HG02642 (cell line): ENCODE results near the gene HRG.
"Not testable (repeated sequence)": the region's sequence is repeated elsewhere in the genome, so short reads cannot be mapped to it uniquely, and the experiment has no call there.

Source experiments
- ATAC-seq: cut with Tn5 transposase; IDR thresholded peaks from one replicate; pipeline ENCODE4 v1.9.1; 2021; ENCODE audit warnings: mild to moderate bottlenecking; ENCODE audit not compliant: unreplicated experiment, poor library complexity

HRG gene

GRCh38 chr3:186678604-186679003 is 12.8 kb downstream of the HRG start:
- no peak for ATAC-seq

DNA sequence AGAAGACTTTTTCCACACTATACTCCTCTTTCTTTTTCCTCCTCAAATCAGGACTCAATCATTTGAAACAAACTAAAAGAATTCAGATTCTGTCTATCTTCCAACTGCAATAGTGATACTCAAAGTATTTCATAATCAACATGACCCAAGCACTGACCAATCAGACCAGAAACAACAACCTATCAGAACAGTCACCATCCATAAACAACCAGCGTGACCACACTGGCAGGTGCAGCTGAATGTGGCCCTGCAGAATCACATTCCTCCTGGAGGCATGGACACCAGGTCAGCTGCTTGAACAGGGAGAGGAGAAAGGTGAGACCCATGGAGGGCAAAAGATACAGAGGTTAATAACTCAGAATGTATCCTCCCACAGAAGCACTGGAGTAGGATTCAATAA is 13.3 kb downstream of the HRG start:
- no peak for ATAC-seq

DNA sequence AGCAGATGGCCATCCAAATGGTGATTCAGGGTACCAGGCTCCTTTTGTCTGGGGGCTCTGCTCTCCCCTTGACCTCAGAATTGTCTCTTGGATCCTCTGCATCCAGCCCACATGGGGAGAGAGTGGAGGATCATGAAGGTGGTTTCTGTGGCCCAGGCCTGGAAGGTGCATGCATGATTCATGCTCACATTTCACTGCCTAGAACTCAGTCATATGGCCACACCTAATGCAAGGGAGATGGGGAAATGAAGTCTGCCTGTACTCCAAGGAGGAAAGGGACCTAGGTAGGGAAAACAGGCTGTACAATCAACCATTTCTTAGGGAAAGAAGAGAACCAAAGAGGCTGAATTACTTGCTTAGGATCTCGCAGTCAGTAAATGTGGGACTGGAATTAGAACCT is 15.1 kb downstream of the HRG start:
- no peak for ATAC-seq

DNA sequence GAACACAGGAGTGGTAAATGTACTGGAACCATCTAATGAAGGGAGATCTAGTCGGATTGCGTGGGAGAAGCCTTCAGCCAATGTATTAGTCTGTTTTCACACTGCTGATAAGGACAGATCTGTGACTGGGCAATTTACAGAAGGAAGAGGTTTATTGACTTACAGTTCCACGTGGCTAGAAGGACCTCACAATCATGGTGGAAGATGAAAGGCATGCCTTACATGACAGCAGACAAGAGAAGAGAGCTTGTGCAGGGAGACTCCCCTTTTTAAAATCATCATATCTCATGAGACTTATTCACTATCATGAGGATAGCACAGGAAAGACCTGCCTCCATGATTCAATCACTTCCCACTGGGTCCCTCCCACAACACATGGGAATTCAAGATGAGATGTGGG is 17.0 kb downstream of the HRG start:
- ATAC-seq: no peak

DNA sequence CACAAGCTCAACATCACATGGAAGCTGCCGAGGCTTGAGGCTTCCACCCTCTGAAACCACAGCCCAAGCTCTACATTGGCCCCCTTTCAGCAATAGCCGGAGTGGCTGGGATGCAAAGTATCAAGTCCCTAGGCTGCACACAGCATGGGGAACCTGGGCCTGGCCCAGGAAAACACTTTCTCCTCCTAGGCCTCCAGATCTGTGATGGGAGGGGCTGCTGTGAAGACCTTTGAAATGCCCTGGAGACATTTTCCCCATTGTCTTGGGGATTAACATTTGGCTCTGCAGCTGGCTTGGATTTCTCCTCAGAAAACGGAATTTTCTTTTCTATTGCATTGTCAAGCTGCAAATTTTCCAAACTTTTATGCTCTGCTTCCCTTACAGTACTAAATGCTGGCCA is 18.2 kb downstream of the HRG start:
- no peak for ATAC-seq

DNA sequence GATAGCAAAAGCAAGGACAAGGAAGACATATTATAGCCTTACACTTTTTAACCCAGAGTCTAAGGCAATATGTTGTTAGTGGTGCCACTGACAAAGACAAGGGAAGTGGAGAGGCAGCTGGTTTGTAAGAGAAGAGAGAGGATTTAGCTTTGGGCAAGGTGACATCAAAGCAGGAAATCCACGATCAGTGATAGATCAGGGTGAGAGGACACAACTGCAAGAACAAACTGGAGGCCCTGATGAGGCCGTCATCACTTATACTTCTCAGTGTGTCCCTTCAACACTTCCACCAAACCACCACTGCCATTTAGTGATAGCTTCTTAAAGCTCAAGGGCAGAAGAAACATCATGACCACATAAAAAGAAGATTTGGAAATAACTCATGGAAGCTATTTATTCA is 20.7 kb downstream of the HRG start:
- ATAC-seq: not testable (repeated sequence)

DNA sequence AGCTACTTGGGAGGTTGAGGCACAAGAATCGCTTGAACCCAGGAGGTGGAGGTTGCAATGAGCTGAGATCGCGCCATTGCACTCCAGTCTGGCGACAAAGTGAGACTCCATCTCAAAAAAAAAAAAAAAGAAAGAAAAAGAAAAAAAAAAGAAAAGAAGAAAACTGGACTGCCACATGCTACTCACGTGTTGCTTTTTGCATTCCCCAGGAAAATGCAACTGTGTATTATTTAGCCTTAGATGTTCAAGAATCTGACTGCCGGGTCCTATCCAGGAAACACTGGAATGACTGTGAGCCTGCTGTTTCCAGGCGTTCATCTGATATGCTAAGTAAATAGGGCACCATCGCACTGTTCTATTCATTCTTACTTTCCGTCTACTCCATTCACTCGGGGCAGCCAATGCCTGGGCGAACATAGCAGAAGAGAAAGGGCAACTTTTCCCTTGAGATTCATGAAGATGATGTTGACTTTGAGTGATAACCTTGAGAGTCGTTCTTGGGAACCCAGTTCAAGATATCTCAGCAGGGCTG is 21.4 kb downstream of the HRG start:
- no peak for ATAC-seq

- ATAC-seq: not testable (repeated sequence)
Measured at GRCh38 chr3:186690304-186690703, 24.5 kb downstream of the HRG start.

DNA sequence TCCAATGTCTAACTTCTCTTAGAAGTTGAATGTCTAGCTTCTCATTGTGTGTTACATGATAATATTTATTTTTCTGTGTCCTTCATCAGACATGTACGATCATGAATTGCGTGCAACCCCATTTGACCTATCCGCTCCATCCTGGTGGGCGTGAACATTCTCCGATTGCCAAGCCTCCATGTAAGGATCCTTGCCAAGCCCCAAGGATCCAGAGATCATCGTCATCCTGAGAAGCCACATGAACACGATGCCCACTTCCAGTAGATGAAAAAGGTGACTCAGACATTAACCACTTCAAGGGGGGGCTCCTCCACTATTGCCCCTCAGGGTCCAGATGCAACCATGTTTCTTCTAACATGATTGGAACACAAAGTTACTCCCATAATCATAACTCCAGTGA is 25.9 kb downstream of the HRG start:
- no peak for ATAC-seq

- no peak for ATAC-seq
Measured at GRCh38 chr3:186693843-186694242, 28.0 kb downstream of the HRG start.

DNA sequence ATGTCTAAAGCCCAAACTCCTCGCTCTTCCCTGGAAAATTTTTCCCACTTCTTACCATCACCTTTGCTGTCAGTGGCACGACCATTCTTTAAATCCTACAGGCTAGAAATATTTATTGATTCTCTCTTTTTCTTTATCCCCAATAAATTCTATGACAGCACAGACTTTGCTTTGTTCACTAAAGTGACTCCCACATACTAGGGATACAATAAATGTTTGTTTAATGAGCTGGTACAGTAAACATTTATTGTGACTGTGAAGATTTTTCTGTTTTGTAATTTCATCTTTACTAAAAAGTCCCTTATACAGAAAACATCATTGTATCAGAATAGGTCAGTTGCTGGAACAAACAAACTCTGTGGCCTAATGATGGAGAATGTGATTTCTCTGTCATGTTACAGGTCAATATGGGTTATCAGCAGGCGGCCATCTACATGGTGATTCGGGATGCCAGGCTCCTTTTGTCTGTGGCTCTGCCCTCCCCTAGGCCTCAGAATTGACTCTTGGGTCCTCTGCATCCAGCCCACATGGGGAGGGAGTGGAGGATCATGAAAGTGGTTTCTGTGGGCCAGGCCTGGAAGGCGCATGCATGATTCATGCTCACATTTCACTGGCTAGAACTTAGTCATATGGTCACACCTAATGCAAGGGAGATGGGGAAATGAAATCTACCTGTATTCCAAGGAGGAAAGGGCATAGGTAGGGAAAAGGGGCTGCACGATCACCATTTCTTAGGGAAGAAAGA is 28.6 kb downstream of the HRG start:
- ATAC-seq: no peak

GRCh38 chr3:186696522-186696921 is 30.7 kb downstream of the HRG start:
- ATAC-seq: no peak

DNA sequence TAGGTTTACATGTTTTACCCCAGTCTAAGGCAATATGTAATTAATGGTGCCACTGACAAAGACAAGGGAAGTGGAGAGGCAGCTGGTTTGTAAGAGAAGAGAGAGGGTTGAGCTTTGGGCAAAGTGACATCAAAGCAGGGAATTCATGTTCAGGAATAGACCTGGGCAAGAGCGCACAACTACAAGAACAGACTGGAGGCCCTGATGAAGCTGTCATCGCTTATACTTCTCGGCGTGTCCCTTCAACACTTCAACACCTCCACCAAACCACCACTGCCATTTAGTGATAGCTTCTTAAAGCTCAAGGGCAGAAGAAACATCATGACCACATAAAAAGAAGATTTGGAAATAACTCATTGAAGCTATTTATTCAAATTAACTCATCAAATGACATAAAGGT is 31.7 kb downstream of the HRG start:
- no peak for ATAC-seq

- no peak for ATAC-seq
Measured at GRCh38 chr3:186700267-186700666, 34.5 kb downstream of the HRG start.

GRCh38 chr3:186702451-186702850 is 36.6 kb downstream of the HRG start:
- not testable (repeated sequence) for ATAC-seq

DNA sequence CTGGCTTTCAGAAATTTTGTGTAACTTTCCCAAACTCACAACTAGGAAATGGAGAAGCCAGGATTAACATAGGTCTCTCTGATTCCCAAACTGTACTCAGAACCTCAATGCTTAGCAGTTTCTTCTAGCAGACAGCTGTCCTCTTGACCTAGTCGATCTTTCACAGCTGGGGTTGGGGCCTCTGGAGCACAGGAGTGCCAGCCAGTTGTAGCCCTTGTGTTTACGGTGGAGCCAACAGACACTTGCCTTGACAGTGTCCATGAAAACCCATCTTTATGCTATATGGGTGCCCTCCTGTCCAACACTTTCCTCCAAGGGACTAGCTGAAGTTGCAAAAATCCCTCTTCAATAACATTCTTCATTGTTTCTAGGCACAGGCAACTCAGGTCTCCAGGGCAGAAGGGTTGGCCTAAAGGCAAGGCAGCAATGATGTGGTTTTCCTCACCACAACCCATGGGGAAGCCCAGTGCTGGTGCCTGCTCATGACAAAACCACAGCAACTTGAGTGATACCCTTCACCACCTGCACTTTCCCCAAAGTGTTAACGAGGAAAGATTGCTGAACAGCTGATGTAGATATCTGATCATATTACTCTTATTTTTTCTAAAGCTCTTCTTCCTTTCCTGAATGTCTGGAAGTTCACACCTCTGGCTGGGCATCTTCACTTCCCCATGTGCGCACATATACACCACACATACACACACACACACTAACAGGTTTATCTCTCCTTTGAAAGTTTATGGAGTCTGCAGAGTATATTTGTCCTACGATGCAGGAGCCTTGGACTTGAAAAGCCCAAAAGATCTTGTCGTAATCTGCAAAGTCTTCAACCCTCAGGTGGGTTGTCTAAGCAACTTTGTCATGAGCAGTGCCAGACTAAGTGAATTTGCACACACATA is 40.3 kb downstream of the HRG start:
- ATAC-seq: no peak

GRCh38 chr3:186708983-186709679 is 43.3 kb downstream of the HRG start:
- ATAC-seq: no peak

DNA sequence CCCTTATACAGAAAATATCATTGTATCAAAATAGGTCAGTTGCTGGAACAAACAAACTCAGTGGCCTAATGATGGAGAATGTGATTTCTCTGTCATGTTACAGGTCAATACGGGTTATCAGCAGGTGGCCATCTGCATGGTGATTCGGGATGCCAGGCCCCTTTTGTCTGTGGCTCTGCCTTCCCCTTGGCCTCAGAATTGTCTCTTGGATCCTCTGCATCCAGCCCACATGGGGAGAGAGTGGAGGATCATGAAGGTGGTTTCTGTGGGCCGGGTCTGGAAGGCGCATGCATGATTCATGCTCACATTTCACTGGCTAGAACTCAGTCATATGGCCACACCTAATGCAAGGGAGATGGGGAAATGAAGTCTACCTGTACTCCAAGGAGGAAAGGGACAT is 44.9 kb downstream of the HRG start:
- not testable (repeated sequence) for ATAC-seq

DNA sequence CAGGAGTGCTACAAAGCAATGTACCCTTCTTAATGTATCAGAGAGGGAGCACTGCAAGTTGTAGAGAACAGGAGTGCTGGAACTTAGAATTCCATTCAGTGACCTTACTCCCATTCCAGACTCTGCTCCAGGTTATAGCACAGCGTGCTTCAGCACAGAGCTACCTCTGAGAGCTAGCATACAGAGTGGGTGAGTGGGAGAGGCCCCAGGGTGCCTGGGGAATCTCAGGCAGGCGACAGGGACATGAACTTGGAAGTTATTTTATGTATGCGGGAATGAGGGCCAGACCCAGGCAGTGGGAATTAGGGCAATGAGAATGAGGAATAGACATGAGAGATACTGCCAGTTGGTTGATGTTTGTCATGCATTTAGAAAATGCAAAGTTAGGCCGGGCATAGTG is 47.7 kb downstream of the HRG start:
- ATAC-seq: no peak

- ATAC-seq: no peak
Measured at GRCh38 chr3:186717039-186717457, 51.2 kb downstream of the HRG start, which contains the start of gene KNG1. TSS of gene KNG1 (plus strand) at chr3:186717359. CDS start at chr3:186717543, 184 bp downstream.
